Activated naive CD4-positive, alpha-beta T cell treated with anti-CD3 and anti-CD28 coated beads, Interleukin-2, amount 50 U/mL, for 72 hours (primary cell): ENCODE results near the gene MROH2A. TPM values are rescaled to one million over a fixed set of nuclear protein-coding genes. Genes with fewer than 3 reads are reported as not detected.
A peak's percentile ranks its signal among the peaks of the same experiment; 100 is the strongest.

Experiments used
- ATAC-seq, 2 donors: fragments of 150-1000 bp; cut with Tn5 transposase; 2 replicates each; pipeline ENCODE4 v1.10.0; 2021; ENCODE audit warnings: mild to moderate bottlenecking in 2 of 2, moderate library complexity in 2 of 2
- DNase-seq, 2 donors: peaks; one replicate each; pipeline ENCODE4 v3.0.0; 2021 to 2022; ENCODE audit warnings: low spot score in 2 of 2
- H3K27ac Mint-ChIP-seq, 2 donors: one replicate each; pipeline ENCODE4 v1.8.0; 2022; ENCODE audit warnings: mild to moderate bottlenecking in 2 of 2, mixed read lengths in 2 of 2
- H3K36me3 Mint-ChIP-seq, 2 donors: one replicate each; pipeline ENCODE4 v1.8.0; 2022; ENCODE audit warnings: mixed read lengths in 2 of 2
- H3K9me3 Mint-ChIP-seq, 2 donors: one replicate each; pipeline ENCODE4 v1.8.0; 2022; ENCODE audit warnings: mixed read lengths in 2 of 2
- total RNA-seq, 2 donors: library from RNA; stranded (reverse); gene quantifications; one replicate each; pipeline ENCODE4 v1.2.3, GENCODE V29; 2022

The MROH2A gene
- total RNA-seq, 2 donors from 2014 or later = not detected

- Mint-ChIP-seq H3K9me3 (no peaks in the 10 kb centered on the region), H3K36me3 (no peaks in the 10 kb centered on the region), H3K27ac (no peak overlapping the region)
- DNase-seq (no peak), ATAC-seq (no peak)
These were observed 15.5 kb downstream of the MROH2A start for GRCh38 chr2:233793465-233794127.

GRCh38 chr2:233794128-233794658 lies 16.1 kb downstream of the MROH2A start:
- DNase-seq = no peak
- no peak overlapping the region for H3K27ac Mint-ChIP-seq
- no peak for ATAC-seq
- no peaks in the 10 kb centered on the region for H3K36me3 Mint-ChIP-seq
- H3K9me3 Mint-ChIP-seq = no peaks in the 10 kb centered on the region

- no peak for ATAC-seq
- no peak overlapping the region for H3K27ac Mint-ChIP-seq
- peak in 1 of 2 donors; percentile 43 for DNase-seq
- no peaks in the 10 kb centered on the region for H3K36me3 Mint-ChIP-seq
- H3K9me3 Mint-ChIP-seq = no peaks in the 10 kb centered on the region
These were observed 17.6 kb downstream of the MROH2A start for GRCh38 chr2:233795735-233796171.

- no peak for ATAC-seq
- Mint-ChIP-seq H3K36me3 (no peaks in the 10 kb centered on the region), H3K9me3 (no peaks in the 10 kb centered on the region), H3K27ac (no peak overlapping the region)
- no peak for DNase-seq
These were observed 18.1 kb downstream of the MROH2A start for GRCh38 chr2:233796254-233796653.

- ATAC-seq (no peak), DNase-seq (peak in 1 of 2 donors; percentile 45)
- Mint-ChIP-seq H3K27ac (no peak overlapping the region), H3K9me3 (no peaks in the 10 kb centered on the region), H3K36me3 (no peaks in the 10 kb centered on the region)
These were observed 20.4 kb downstream of the MROH2A start for GRCh38 chr2:233798335-233799086.

GRCh38 chr2:233799087-233799665 lies 21.0 kb downstream of the MROH2A start:
- H3K27ac Mint-ChIP-seq = no peak overlapping the region
- H3K9me3 Mint-ChIP-seq = no peaks in the 10 kb centered on the region
- DNase-seq (peak in 1 of 2 donors; percentile 40), ATAC-seq (no peak)
- H3K36me3 Mint-ChIP-seq = no peaks in the 10 kb centered on the region

- H3K9me3 Mint-ChIP-seq = no peaks in the 10 kb centered on the region
- ATAC-seq (no peak), DNase-seq (peak in 1 of 2 donors; percentile 40)
- no peaks in the 10 kb centered on the region for H3K36me3 Mint-ChIP-seq
- H3K27ac Mint-ChIP-seq = no peak overlapping the region
These were observed 21.6 kb downstream of the MROH2A start for GRCh38 chr2:233799716-233800115.

GRCh38 chr2:233800208-233800607 lies 22.1 kb downstream of the MROH2A start:
- no peaks in the 10 kb centered on the region for H3K9me3 Mint-ChIP-seq
- no peaks in the 10 kb centered on the region for H3K36me3 Mint-ChIP-seq
- no peak overlapping the region for H3K27ac Mint-ChIP-seq
- DNase-seq = no peak
- ATAC-seq = no peak

- ATAC-seq (peak in 1 of 2 donors; percentile 70), DNase-seq (peak in 1 of 2 donors; percentile 31)
- Mint-ChIP-seq H3K36me3 (no peaks in the 10 kb centered on the region), H3K9me3 (no peaks in the 10 kb centered on the region), H3K27ac (no peak overlapping the region)
These were observed 23.4 kb downstream of the MROH2A start for GRCh38 chr2:233801357-233802131.

- Mint-ChIP-seq H3K9me3 (no peaks in the 10 kb centered on the region), H3K27ac (no peak overlapping the region), H3K36me3 (no peaks in the 10 kb centered on the region)
- no peak for ATAC-seq
- no peak for DNase-seq
These were observed 24.1 kb downstream of the MROH2A start for GRCh38 chr2:233802132-233802815.

GRCh38 chr2:233803292-233803911 lies 25.3 kb downstream of the MROH2A start:
- ATAC-seq (no peak), DNase-seq (no peak)
- Mint-ChIP-seq H3K36me3 (no peaks in the 10 kb centered on the region), H3K27ac (no peak overlapping the region), H3K9me3 (no peaks in the 10 kb centered on the region)

- no peaks in the 10 kb centered on the region for H3K36me3 Mint-ChIP-seq
- H3K9me3 Mint-ChIP-seq = no peaks in the 10 kb centered on the region
- ATAC-seq = no peak
- no peak overlapping the region for H3K27ac Mint-ChIP-seq
- peak in 1 of 2 donors; percentile 33 for DNase-seq
These were observed 25.9 kb downstream of the MROH2A start for GRCh38 chr2:233803994-233804393.

- no peaks in the 10 kb centered on the region for H3K9me3 Mint-ChIP-seq
These were observed 29.2 kb downstream of the MROH2A start for GRCh38 chr2:233807215-233807865.

GRCh38 chr2:233807966-233808935 lies 30.1 kb downstream of the MROH2A start:
- ATAC-seq = no peak
- peak in 1 of 2 donors; percentile 9 for DNase-seq
- H3K9me3 Mint-ChIP-seq = no peaks in the 10 kb centered on the region
- no peak overlapping the region for H3K27ac Mint-ChIP-seq
- H3K36me3 Mint-ChIP-seq = no peaks in the 10 kb centered on the region

More at GRCh38 chr2:233807215-233807865, 29.2 kb downstream of the MROH2A start:
- peak in 1 of 2 donors; percentile 47 for DNase-seq
- ATAC-seq = no peak
- no peak overlapping the region for H3K27ac Mint-ChIP-seq
- H3K36me3 Mint-ChIP-seq = no peaks in the 10 kb centered on the region
